NK-92 (cell line): ENCODE measurements around the gene SLC45A1.
"Not testable (repeated sequence)": the region's sequence is repeated elsewhere in the genome, so short reads cannot be mapped to it uniquely, and the experiment has no call there.

Experiments used
- DNase-seq: peaks from one replicate; lab custom pipeline; 2025; ENCODE audit not compliant: unreplicated experiment; lab: John Stamatoyannopoulos, UW

SLC45A1 gene

DNA sequence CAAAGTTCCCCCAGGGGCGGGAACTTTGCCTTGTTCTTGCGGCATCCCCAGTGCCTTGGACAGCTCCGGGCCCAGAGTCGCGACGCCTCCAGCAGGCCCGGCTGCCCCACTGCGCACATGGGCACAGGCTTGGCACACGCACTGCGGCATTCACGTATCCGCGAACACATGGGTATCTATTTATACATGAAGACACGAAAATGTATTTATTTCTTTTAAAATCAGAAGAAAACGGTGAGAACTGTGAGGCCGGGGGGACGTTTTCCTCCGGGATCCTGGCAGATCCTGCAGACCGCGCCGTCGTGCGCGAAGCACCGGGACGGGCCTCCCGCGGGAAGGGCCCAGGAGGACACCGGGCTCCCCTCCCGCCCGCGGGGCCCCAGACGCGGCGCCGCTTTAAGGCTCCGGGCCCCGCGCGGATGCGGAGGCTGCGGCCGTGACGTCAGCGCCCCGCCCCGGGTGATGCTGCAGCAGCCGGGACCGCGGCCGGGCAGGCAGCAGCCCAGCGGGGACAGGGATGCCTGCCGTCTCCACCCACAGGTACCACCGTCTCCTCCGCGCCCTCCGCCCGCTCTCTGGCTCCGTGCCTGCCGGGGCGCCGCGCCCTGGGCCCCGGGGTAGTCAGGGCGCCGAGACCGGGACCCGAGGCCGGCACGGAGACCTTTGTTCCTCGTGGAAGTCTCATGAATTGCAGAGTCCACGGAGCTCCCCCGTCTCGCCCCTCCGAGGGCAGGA is at the start of gene SLC45A1:
TSS of gene SLC45A1 (plus strand) at position 468 of the 735 bp plus-strand sequence. CDS start 6,216 bp downstream, outside the sequence.
- no peak for DNase-seq

DNA sequence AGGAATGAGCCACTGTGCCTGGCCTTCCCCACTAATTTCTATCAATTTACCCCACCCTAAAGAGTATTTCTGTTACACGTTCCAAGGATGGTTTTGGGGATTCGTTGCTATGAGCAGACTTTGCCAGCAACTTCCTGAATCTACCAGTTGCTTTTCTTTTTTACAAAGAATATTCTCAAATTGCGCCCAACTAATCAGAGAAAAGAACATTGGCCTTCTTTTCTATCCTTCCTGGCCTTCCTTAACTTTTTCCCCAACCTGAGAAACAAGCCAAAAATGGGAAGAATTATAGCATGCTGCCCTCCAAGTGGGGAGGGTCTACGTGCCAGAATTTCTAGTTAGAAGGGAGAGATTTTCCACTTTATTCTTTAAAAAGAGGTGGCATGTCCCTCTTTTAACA is 44.9 kb upstream of the SLC45A1 start:
- DNase-seq, result no peak

DNA sequence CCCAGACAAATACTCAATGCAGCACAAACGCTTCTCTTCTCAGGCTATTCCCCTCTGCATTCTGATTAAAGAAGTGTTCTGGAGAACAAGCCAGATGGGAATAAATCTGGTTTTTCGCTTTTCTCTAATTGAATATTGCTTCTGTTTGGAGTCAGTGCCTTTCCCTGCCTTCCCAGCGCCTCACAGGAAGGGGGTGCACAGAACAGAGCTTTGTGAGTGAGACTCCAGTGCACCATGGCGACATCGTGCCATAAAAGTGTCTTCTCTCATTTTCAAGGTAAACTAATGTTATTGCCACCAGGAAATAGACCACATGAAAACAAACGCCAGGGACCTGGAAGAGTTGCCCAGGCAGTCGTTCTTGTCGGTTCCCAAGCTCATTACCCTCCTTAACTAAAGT is 43.6 kb upstream of the SLC45A1 start:
- DNase-seq, result no peak

DNA sequence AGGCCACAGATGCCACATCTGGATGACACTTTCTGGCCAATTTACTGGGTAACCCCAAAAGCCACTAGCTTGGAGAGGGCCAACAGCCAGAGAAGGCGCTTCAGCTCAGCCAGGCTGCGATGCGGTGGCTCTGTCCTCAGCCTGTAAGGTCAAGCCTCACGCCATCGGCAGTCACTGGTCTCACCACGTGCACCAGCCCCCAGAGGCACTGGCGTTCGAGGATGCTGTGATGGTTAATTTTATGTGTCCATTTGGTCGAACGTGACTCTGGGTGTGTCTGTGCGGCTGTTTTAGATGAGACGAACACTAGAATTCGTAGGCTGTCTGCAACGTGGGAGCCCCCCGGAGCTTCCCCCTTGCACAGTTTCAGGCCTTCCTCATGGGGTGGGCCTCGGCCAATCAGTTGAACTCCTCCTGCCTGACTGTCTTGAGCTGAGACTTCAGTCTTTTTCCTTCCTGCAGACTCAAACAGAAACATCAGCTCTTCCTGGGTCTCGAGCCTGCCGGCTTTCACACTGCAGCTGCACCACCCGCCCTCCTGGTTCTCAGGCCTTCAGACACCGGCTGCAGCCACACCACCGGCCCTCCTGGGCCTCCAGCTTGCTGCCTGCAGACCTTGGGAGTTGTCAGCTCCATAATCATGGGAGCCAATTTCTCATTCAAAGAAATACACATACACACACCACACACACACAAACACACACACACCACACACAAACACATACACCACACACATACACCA is 41.6 kb upstream of the SLC45A1 start:
- DNase-seq, result no peak

DNA sequence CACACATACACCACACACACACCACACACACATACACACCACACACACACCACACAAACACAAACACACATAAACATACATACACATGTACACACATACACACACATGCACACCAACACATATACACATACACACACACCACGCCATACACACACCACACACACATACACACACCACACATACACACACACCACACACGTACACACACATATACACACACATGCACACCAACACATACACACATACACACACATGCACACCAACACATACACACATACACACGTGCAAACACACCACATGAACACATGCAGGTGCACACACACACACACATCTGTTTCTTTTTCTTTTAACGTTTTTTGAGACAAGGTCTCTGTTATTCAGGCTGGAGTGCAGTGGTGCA is 41.0 kb upstream of the SLC45A1 start:
- DNase-seq, result no peak

DNA sequence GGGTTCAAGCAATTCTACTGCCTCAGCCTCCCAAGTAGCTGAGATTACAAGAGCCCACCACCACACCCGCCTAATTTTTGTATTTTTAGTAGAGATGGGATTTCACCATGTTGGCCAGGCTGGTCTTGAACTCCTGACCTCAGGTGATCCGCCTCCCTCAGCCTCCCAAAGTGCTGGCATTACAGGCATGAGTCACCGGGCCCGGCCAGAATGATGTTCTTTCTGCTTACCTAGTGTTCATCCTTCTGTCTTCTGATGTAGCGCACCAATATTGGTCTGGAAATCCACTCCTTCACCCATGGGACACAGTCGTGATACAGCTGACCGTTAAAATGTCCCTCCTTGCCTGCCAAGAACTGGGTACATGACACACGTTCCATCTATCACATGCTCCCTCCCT is 39.2 kb upstream of the SLC45A1 start:
- not testable (repeated sequence) for DNase-seq

DNA sequence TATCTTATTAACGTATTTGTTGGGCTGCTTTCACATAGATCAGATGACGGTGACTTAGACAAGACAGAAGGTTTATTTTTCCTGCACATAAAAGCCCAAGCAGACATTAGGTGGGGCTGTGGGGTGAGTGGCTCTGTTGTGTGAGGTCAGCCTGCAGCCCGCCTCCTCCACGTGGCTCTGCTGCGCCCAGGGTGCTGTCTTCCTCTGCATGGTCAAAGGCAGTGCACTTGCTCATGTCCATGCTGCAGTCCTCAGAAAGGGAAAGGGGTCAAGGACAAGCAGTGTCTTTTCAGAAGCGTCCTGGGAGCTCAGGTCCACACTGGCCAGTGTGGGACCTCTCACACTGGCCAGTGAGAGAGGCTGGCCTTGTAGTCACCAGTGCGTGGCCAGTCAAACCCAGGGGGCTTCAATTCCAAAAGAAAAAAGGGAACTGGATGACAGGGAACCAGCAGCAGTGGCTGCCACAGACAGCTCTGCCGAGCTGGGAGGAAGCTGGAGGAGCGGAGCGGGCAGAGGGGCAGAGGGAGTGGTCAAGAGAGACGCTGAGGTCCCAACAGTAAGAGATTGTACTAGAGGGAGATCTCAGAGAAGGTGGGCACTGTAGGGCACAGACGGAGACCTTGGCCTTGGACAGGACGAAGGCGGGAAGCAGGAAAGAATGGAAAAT is 35.9 kb upstream of the SLC45A1 start:
- DNase-seq, result no peak

DNA sequence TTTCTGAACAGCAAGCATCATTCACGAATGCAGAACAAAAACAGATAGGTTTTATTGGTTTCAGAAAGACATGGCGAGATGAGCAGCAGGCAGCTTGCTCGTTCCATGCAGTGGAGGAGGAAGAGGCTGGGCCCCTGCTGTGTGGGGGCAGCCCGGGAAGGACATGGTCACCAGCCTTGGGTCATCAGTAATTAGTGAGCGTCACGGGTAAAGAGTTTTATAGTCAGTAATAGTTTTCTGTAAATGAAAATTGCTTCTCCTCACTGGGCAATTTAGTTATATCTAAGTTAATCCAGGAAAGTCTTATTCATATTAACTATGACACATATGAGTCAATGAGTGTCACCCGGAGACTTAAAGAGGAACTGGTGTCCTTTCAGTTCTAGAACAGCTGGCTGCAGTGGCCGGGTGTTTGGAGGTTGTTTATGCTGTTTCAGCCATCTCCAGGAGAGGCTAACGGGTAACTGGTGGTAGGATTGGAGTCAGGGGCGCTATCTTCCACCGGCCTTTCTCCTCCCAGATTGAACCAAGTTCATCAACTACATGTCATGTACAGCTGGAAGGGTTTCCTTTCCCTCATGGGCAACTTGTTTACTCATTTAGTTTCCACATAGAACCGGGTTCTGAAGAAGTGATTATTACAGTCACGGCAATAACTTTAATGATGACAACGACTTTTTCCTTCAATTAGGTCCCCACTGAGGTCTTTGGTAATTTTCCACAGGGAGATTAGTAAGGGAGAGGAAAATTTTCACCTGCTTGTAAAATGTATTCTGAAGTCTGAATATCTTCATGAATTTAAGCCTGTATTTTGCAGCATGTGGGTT is 34.6 kb upstream of the SLC45A1 start:
- DNase-seq, result no peak

DNA sequence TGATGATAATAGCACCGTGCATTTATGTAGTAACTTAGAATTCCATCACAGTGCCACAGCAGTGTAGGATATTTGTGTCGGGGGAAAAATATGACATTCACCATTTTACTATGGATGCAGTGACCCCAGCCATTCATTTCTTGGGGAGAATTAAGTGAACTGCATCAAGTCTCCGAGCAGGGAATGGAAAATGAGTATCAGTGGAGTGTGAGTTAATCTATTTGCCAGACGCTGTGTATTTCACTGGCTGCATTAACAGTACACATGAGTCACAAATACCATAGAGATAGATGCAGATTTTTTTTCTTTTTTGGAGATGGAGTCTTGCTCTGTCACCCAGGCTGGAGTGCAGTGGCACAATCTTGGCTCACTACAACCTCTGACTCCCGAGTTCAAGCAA is 33.8 kb upstream of the SLC45A1 start:
- no peak for DNase-seq

DNA sequence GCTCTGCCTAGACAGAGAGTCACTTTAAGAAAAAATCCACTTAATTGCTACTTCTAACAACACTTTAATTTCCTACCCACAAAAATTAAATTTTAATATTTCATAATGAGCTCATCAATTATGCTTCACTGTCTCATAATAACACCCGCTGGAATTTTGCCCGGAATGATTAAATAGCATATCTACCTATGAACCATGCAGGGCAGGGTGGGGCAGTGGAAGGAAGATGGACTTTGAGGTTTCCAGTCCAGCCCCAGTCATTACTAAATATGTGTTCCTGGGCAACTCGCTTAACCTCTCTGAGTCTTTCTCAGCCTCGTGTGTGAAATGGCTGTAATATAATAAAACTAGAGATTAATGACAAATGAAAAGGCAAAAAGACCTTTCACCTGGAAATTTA is 32.8 kb upstream of the SLC45A1 start:
- DNase-seq, result no peak

DNA sequence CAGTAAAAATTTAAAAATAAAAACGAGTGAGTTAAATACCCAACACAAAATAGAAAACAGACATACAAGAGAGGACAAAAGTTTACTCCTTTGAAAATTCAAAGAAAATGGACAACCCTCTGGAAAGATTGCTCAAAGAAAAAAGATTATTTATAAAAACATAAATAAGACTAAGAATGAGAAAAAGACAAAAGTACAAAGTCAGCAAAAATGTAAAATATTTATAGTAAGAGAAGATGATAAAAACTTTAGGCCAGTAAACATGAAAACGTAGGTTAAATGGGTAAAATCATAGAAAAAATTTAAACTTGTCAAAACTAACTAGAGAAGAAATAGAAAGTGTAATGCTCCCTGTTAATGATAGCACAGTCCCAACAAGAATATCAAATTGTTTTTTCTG is 31.9 kb upstream of the SLC45A1 start:
- no peak for DNase-seq

DNA sequence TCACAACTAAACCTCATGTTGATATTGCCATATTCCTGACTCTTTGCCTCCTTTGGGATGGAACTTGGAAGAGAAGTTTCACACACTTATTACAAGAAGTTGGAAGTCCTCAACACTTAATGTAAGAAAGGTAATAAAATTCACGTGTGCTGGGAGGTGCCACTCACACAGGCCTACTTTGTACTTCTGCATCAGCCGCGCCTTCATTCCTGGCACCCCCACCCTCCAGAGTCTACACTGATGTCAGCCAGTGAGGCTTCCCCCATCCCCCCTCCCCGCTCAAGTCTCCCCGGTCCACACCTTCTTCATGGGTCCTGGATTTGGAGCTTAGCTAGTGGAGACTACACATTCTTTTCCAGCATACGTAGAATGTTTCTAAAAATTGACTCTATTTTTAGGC is 24.8 kb upstream of the SLC45A1 start:
- no peak for DNase-seq

DNA sequence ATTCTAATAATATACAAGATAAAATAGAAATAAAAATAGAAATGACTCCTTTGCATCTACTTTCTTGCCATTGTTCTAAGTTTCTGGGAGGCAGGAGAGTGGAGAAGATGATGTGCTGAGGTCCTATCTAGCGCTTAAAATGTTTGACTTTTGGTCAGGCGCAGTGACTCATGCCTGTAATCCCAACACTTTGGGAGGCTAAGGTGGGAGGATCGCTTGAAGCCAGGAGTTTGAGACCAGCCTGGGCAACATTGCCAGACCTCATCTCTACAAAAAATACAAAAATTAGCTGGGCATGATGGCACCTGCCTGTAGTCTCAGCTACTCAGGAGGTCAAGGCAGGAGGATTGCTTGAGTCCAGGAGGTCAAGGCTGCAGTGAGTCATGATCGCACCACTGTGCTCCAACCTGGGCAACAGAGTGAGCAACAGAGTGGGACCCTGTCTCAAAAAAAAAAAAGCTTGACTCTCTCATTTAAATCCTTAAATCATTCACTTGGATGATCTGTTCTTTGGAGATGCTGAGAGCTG is 24.2 kb upstream of the SLC45A1 start:
- DNase-seq, result no peak

DNA sequence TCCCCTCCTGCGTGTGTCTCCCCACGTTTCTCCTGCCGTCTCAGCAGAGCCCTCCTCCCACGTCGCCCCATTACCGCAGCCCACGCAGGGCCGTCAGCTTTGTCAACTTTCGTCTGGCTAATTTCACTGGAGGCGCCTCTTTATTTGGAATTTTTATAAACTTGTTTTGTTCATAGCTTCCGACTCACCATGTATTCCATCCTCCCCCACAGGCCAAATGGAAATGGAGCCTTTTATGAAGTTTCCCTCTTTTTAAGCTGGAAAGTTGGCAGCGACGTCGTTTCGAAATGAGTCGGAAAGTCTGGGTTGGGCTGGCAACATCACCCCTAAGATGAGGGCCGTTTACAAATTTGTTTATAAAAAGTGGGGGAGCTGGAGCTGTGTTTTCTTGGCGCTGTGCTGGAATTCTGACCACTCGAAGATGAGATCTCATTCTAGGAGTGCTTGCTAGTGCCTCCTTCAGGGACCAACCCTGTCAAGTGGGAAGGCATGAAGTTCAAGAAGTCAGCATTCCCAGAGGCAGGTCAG is 23.7 kb upstream of the SLC45A1 start:
- no peak for DNase-seq

DNA sequence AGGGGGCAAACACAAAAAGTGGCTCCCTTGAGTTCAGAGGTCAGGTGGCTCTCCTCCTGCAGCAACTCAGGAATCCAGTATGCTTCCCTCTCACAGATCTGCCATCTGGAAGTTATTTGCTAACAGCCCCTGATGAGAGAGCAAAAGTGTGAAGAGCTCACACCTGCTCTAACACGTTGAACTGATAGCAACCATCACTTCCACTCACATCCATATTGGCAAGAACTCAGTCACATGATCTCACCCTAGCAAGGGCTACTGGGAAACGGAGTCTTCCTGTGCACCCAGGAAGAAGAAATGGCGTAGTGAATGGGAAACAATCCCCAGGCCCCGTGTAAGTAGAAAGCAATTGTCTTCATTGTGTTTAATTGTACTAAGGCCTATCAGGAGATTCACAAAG is 20.7 kb upstream of the SLC45A1 start:
- DNase-seq, result no peak

DNA sequence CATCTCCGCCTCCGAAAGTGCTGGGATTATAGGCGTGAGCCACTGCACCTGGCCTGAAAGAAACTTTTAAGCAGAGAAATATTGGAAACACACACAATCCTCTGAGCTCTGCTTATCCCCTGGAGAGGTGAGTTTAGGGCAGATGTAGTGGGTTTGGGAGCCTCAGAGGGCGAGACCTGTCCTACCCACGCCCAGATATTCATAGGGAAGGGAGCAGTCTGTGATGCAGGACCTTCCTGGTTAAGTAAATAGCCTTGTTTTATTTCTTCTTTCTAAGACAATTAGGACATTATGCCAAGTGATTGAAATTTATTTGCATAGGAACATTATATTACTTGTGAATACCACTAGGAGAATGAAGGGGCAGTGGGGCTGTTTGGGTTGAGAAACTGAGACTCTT is 18.0 kb upstream of the SLC45A1 start:
- no peak for DNase-seq

DNA sequence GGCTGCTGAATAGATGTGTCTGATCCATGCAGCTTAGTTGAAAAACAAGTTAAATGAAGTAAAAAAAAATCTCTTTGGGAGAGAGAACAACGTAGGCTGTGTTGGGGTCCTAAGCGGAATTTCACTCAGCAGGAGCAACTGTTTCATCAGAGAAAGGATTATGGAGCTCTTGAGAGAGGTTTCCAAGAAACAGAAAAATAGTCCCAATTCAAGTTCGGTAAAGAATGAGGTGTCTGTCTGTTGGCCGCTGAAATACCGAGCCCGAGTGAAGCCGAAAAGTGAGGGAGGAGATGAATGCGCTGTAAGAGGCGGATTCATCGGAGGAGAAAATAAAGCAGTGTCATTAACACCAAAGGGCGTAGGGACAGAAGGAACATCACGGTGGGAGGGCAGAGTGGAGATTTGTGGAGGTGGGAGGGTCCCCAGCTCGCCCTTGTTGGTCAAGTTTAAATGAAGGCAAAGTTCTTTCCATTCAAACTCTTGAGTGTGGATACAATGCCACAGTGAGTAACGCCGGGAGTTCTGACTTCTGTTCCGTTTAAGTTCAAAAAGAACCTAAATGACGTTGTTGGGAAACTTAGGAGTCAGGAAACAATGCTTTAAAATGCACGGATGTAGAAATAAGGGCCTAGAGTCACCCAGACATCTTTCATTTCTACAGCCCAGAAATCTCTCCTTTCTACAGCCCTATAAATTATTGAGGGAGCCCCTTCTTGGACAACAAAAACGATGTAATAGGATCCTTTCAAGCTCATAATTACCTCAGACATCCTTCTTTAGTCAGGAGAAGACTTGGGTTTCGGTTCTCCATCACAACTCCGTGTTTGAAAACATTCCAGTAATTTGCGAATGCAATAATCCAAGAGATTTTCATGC is 15.6 kb upstream of the SLC45A1 start:
- no peak for DNase-seq

DNA sequence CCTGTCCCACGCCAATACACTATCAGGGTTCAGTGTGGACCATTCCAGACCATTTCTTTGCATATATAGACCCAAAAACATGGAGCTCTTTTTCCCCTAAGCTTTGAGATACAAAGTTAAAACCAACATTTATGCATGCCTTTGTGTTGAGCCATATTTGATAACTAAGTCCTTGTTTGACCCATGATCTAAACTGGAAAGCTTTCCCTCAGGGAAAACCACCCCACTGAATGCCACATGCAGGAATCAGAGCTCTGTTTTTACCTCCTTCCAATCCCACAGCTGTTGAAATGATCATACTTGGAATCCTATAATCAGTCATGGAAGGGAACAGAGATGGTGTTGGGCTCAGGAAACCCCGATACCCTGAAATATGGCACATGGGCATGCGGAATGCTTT is 14.8 kb upstream of the SLC45A1 start:
- DNase-seq, result no peak

DNA sequence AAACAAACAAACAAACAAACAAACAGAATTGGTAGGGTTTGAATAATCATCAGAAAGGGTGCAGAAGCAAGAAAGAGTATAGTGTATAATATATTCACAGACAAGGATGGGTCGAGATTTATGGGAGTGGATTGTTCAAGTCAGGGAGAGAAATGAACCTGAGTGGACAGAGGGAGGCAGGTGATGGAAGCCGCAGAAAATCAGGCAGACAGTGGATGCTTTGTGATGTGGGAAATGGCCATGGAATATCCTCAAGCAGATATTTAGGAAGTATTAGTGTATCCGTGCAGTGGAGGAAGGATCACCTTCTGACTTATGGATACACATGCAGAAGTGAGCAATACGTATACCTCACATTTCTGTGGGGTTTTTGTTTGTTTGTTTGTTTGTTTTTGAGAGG is 14.0 kb upstream of the SLC45A1 start:
- DNase-seq, result no peak

DNA sequence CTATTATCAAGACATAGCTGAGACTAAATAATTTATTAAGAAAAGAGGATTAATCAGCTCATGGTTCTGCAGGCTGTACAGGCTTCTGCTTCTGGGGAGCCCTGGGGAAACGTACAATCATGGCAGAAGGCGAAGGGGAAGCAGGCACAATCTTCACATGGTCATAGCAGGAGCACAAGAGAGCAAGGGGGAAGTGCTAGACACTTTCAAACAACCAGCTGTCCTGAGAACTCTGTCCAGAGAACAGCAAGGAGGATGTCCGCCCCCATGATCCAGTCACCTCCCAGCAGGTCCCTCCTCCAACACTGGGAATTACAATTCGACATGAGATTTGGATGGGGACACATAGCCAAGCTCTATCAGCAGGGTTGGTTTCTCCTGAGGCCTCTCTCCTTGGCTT is 10.3 kb upstream of the SLC45A1 start:
- no peak for DNase-seq
